ENCODE measurements around the gene PIAS3.

The PIAS3 gene

GRCh38 chr1:145884675-145885074 lies 25.8 kb upstream of the PIAS3 start:
- H3K18ac ChIP-seq (ENCODE audit: low read length) = no peak overlapping the region
- no CpG with 5 or more reads among the region's 1 CpG for WGBS (ENCODE audit: extremely low coverage, insufficient coverage, low lambda C conversion rate)
- H3K27me3 ChIP-seq (ENCODE audit: insufficient read depth, low read length, poor library complexity) = peaks cover 2% of the 10 kb centered on the region
- H2AK5ac ChIP-seq (ENCODE audit: low read length) = no peak overlapping the region
- no peak overlapping the region for H2BK15ac ChIP-seq (replicated peaks; ENCODE audit: low read depth)
- H3K4me1 ChIP-seq (ENCODE audit: control insufficient read depth, low read depth, low read length) = no peaks in the 10 kb centered on the region
- H3K56ac ChIP-seq (ENCODE audit: low read length) = no peak overlapping the region
- H4K5ac ChIP-seq (ENCODE audit: low read length) = no peak overlapping the region
- H3K79me2 ChIP-seq (ENCODE audit: control insufficient read depth, insufficient read depth, low read length) = no peaks in the 10 kb centered on the region
- no peak overlapping the region for H2BK5ac ChIP-seq (ENCODE audit: low read length)
- no peak overlapping the region for H3K4ac ChIP-seq (ENCODE audit: low read depth, low read length)
- H3K36me3 ChIP-seq (ENCODE audit: control insufficient read depth, insufficient read depth, low read length) = no peaks in the 10 kb centered on the region
- no peaks in the 10 kb centered on the region for H3K79me1 ChIP-seq (ENCODE audit: low read length)
- H4K8ac ChIP-seq (ENCODE audit: low read depth, low read length) = no peak overlapping the region
- H2BK120ac ChIP-seq (ENCODE audit: low read depth, low read length) = no peak overlapping the region
- H3K27ac ChIP-seq (ENCODE audit: low read depth, low read length) = no peak overlapping the region
- no peak overlapping the region for H3K23ac ChIP-seq (ENCODE audit: low read length)
- no peak overlapping the region for H3K4me2 ChIP-seq (ENCODE audit: low read length)
- H3K9ac ChIP-seq (ENCODE audit: low read length) = no peak overlapping the region
- no peak for DNase-seq
- H3K4me3 ChIP-seq (ENCODE audit: low read length) = no peak overlapping the region

- H2AK5ac ChIP-seq (ENCODE audit: low read length) = no peak overlapping the region
- no peak overlapping the region for H3K27ac ChIP-seq (ENCODE audit: low read depth, low read length)
- H4K5ac ChIP-seq (ENCODE audit: low read length) = no peak overlapping the region
- no peak overlapping the region for H3K56ac ChIP-seq (ENCODE audit: low read length)
- DNase-seq = peak; percentile 84
- no peak overlapping the region for H3K9ac ChIP-seq (ENCODE audit: low read length)
- no peak overlapping the region for H2BK15ac ChIP-seq (replicated peaks; ENCODE audit: low read depth)
- H4K8ac ChIP-seq (ENCODE audit: low read depth, low read length) = no peak overlapping the region
- H3K79me2 ChIP-seq (ENCODE audit: control insufficient read depth, insufficient read depth, low read length) = no peaks in the 10 kb centered on the region
- H3K79me1 ChIP-seq (ENCODE audit: low read length) = no peaks in the 10 kb centered on the region
- no CpG with 5 or more reads among the region's 5 CpGs for WGBS (ENCODE audit: extremely low coverage, insufficient coverage, low lambda C conversion rate)
- peaks cover 2% of the 10 kb centered on the region for H3K27me3 ChIP-seq (ENCODE audit: insufficient read depth, low read length, poor library complexity)
- no peak overlapping the region for H2BK5ac ChIP-seq (ENCODE audit: low read length)
- H3K4me2 ChIP-seq (ENCODE audit: low read length) = no peak overlapping the region
- no peak overlapping the region for H2BK120ac ChIP-seq (ENCODE audit: low read depth, low read length)
- no peak overlapping the region for H3K4me3 ChIP-seq (ENCODE audit: low read length)
- H3K18ac ChIP-seq (ENCODE audit: low read length) = no peak overlapping the region
- H3K4me1 ChIP-seq (ENCODE audit: control insufficient read depth, low read depth, low read length) = peaks cover 8% of the 10 kb centered on the region
- no peak overlapping the region for H3K4ac ChIP-seq (ENCODE audit: low read depth, low read length)
- no peak overlapping the region for H3K23ac ChIP-seq (ENCODE audit: low read length)
- no peaks in the 10 kb centered on the region for H3K36me3 ChIP-seq (ENCODE audit: control insufficient read depth, insufficient read depth, low read length)
Observed at GRCh38 chr1:145879775-145880174, 20.9 kb upstream of the PIAS3 start.

GRCh38 chr1:145878724-145879123 lies 19.8 kb upstream of the PIAS3 start:
- H3K23ac ChIP-seq (ENCODE audit: low read length) = no peak overlapping the region
- no peak overlapping the region for H4K5ac ChIP-seq (ENCODE audit: low read length)
- H3K27me3 ChIP-seq (ENCODE audit: insufficient read depth, low read length, poor library complexity) = no peaks in the 10 kb centered on the region
- no peaks in the 10 kb centered on the region for H3K79me2 ChIP-seq (ENCODE audit: control insufficient read depth, insufficient read depth, low read length)
- peaks cover 8% of the 10 kb centered on the region for H3K4me1 ChIP-seq (ENCODE audit: control insufficient read depth, low read depth, low read length)
- no peak overlapping the region for H3K4me3 ChIP-seq (ENCODE audit: low read length)
- H3K4ac ChIP-seq (ENCODE audit: low read depth, low read length) = no peak overlapping the region
- no CpG with 5 or more reads among the region's 2 CpGs for WGBS (ENCODE audit: extremely low coverage, insufficient coverage, low lambda C conversion rate)
- H2AK5ac ChIP-seq (ENCODE audit: low read length) = no peak overlapping the region
- no peak overlapping the region for H3K27ac ChIP-seq (ENCODE audit: low read depth, low read length)
- no peaks in the 10 kb centered on the region for H3K79me1 ChIP-seq (ENCODE audit: low read length)
- no peak overlapping the region for H2BK5ac ChIP-seq (ENCODE audit: low read length)
- H3K18ac ChIP-seq (ENCODE audit: low read length) = no peak overlapping the region
- H2BK120ac ChIP-seq (ENCODE audit: low read depth, low read length) = no peak overlapping the region
- DNase-seq = no peak
- H3K36me3 ChIP-seq (ENCODE audit: control insufficient read depth, insufficient read depth, low read length) = no peaks in the 10 kb centered on the region
- no peak overlapping the region for H3K4me2 ChIP-seq (ENCODE audit: low read length)
- no peak overlapping the region for H3K56ac ChIP-seq (ENCODE audit: low read length)
- no peak overlapping the region for H3K9ac ChIP-seq (ENCODE audit: low read length)
- no peak overlapping the region for H2BK15ac ChIP-seq (replicated peaks; ENCODE audit: low read depth)
- no peak overlapping the region for H4K8ac ChIP-seq (ENCODE audit: low read depth, low read length)

- peak; percentile 20 for DNase-seq
- no peak overlapping the region for H4K8ac ChIP-seq (ENCODE audit: low read depth, low read length)
- H3K4me3 ChIP-seq (ENCODE audit: low read length) = no peak overlapping the region
- no peak overlapping the region for H3K27ac ChIP-seq (ENCODE audit: low read depth, low read length)
- no peak overlapping the region for H2BK120ac ChIP-seq (ENCODE audit: low read depth, low read length)
- no peaks in the 10 kb centered on the region for H3K27me3 ChIP-seq (ENCODE audit: insufficient read depth, low read length, poor library complexity)
- no peak overlapping the region for H3K56ac ChIP-seq (ENCODE audit: low read length)
- H3K36me3 ChIP-seq (ENCODE audit: control insufficient read depth, insufficient read depth, low read length) = no peaks in the 10 kb centered on the region
- H2BK15ac ChIP-seq (replicated peaks; ENCODE audit: low read depth) = no peak overlapping the region
- H3K23ac ChIP-seq (ENCODE audit: low read length) = no peak overlapping the region
- H3K4ac ChIP-seq (ENCODE audit: low read depth, low read length) = no peak overlapping the region
- H2BK5ac ChIP-seq (ENCODE audit: low read length) = no peak overlapping the region
- H3K4me1 ChIP-seq (ENCODE audit: control insufficient read depth, low read depth, low read length) = peaks cover 8% of the 10 kb centered on the region
- H3K9ac ChIP-seq (ENCODE audit: low read length) = no peak overlapping the region
- H3K18ac ChIP-seq (ENCODE audit: low read length) = no peak overlapping the region
- no peaks in the 10 kb centered on the region for H3K79me1 ChIP-seq (ENCODE audit: low read length)
- H3K79me2 ChIP-seq (ENCODE audit: control insufficient read depth, insufficient read depth, low read length) = no peaks in the 10 kb centered on the region
- no peak overlapping the region for H4K5ac ChIP-seq (ENCODE audit: low read length)
- no peak overlapping the region for H2AK5ac ChIP-seq (ENCODE audit: low read length)
- H3K4me2 ChIP-seq (ENCODE audit: low read length) = no peak overlapping the region
- no CpG with 5 or more reads among the region's 7 CpGs for WGBS (ENCODE audit: extremely low coverage, insufficient coverage, low lambda C conversion rate)
Observed at GRCh38 chr1:145877923-145878486, 19.1 kb upstream of the PIAS3 start.

GRCh38 chr1:145874646-145875045 lies 15.8 kb upstream of the PIAS3 start:
- Histone ChIP-seq H3K4me2 (ENCODE audit: low read length) (no peak overlapping the region), H3K27ac (ENCODE audit: low read depth, low read length) (no peak overlapping the region), H4K8ac (ENCODE audit: low read depth, low read length) (no peak overlapping the region), H2BK120ac (ENCODE audit: low read depth, low read length) (no peak overlapping the region), H3K79me1 (ENCODE audit: low read length) (no peaks in the 10 kb centered on the region), H3K79me2 (ENCODE audit: control insufficient read depth, insufficient read depth, low read length) (no peaks in the 10 kb centered on the region), H3K56ac (ENCODE audit: low read length) (no peak overlapping the region), H3K27me3 (ENCODE audit: insufficient read depth, low read length, poor library complexity) (no peaks in the 10 kb centered on the region), H3K4ac (ENCODE audit: low read depth, low read length) (no peak overlapping the region), H3K18ac (ENCODE audit: low read length) (no peak overlapping the region), H3K23ac (ENCODE audit: low read length) (no peak overlapping the region), H4K5ac (ENCODE audit: low read length) (no peak overlapping the region), H3K4me1 (ENCODE audit: control insufficient read depth, low read depth, low read length) (peaks cover 8% of the 10 kb centered on the region), H3K4me3 (ENCODE audit: low read length) (no peak overlapping the region), H3K36me3 (ENCODE audit: control insufficient read depth, insufficient read depth, low read length) (no peaks in the 10 kb centered on the region), H2AK5ac (ENCODE audit: low read length) (no peak overlapping the region), H2BK5ac (ENCODE audit: low read length) (no peak overlapping the region), H3K9ac (ENCODE audit: low read length) (no peak overlapping the region), H2BK15ac (replicated peaks; ENCODE audit: low read depth) (no peak overlapping the region)
- DNase-seq = no peak
- no CpG with 5 or more reads among the region's 12 CpGs for WGBS (ENCODE audit: extremely low coverage, insufficient coverage, low lambda C conversion rate)

Data from mesendoderm (in vitro differentiated cells).